Trophoblast cell (in vitro differentiated cells and primary cell): Measurements from ENCODE around the gene NME5. TPM values are rescaled to one million over a fixed set of nuclear protein-coding genes. Genes with fewer than 3 reads are reported as not detected.

Experiments
- DNase-seq, 2 donors: peaks; one replicate each; pipeline ENCODE4 v3.0.0-alpha.2; 2016
- H2AFZ ChIP-seq: 2 replicates; pipeline ENCODE4 v1.6.1; 2013; ENCODE audit warnings: low read length, moderate library complexity, mild to moderate bottlenecking; ENCODE audit not compliant: insufficient read depth, poor library complexity
- H2AK5ac ChIP-seq: 2 replicates; pipeline ENCODE4 v1.6.1; 2013; ENCODE audit warnings: mild to moderate bottlenecking, low read length
- H2BK120ac ChIP-seq: 2 replicates; pipeline ENCODE4 v1.6.1; 2013; ENCODE audit warnings: low read length, mild to moderate bottlenecking, moderate library complexity; ENCODE audit not compliant: insufficient read depth, poor library complexity
- H2BK12ac ChIP-seq: 2 replicates; pipeline ENCODE4 v1.6.1; 2013; ENCODE audit warnings: mild to moderate bottlenecking, low read length, moderate library complexity
- H2BK5ac ChIP-seq: 2 replicates; pipeline ENCODE4 v1.6.1; 2013; ENCODE audit warnings: low read length, low read depth, moderate library complexity, mild to moderate bottlenecking; ENCODE audit not compliant: poor library complexity
- H3K14ac ChIP-seq: 2 replicates; pipeline ENCODE4 v1.6.1; 2013; ENCODE audit warnings: mild to moderate bottlenecking, low read length
- H3K18ac ChIP-seq: 2 replicates; pipeline ENCODE4 v1.6.1; 2013; ENCODE audit warnings: mild to moderate bottlenecking, low read length
- H3K23ac ChIP-seq: 2 replicates; pipeline ENCODE4 v1.6.1; 2013; ENCODE audit warnings: low read length
- H3K27ac ChIP-seq: 2 replicates; pipeline ENCODE4 v1.5.1; 2013; ENCODE audit warnings: low read depth, mild to moderate bottlenecking, inconsistent platforms, low read length, moderate library complexity
- H3K27me3 ChIP-seq: 2 replicates; pipeline ENCODE4 v1.6.1; 2013; ENCODE audit warnings: inconsistent platforms, mild to moderate bottlenecking, low read length, moderate library complexity; ENCODE audit not compliant: insufficient read depth
- H3K36me3 ChIP-seq, 2 experiments: 1 replicate in 1 of 2; 2 replicates in 1 of 2; pipeline ENCODE4 v1.6.1; 2013; ENCODE audit warnings: low read length in 2 of 2, mild to moderate bottlenecking in 2 of 2, moderate library complexity in 1 of 2; ENCODE audit not compliant: insufficient read depth in 2 of 2, control insufficient read depth in 1 of 2
- H3K4ac ChIP-seq: 2 replicates; pipeline ENCODE4 v1.6.1; 2013; ENCODE audit warnings: low read depth, mild to moderate bottlenecking, low read length, moderate library complexity
- H3K4me1 ChIP-seq, 2 experiments: 1 replicate in 1 of 2; 2 replicates in 1 of 2; pipeline ENCODE4 v1.6.1; 2013; ENCODE audit warnings: low read length in 2 of 2, mild to moderate bottlenecking in 2 of 2, moderate library complexity in 1 of 2; ENCODE audit not compliant: insufficient read depth in 2 of 2, control insufficient read depth in 1 of 2
- H3K4me2 ChIP-seq: 2 replicates; pipeline ENCODE4 v1.6.1; 2013; ENCODE audit warnings: inconsistent platforms, mild to moderate bottlenecking, low read length, moderate library complexity
- H3K4me3 ChIP-seq: 2 replicates; pipeline ENCODE4 v1.5.1; 2013; ENCODE audit warnings: mild to moderate bottlenecking, low read depth, low read length, inconsistent platforms
- H3K79me1 ChIP-seq: one replicate; pipeline ENCODE4 v1.6.1; 2013; ENCODE audit warnings: low read length
- H3K79me2 ChIP-seq: 2 replicates; pipeline ENCODE4 v1.6.1; 2013; ENCODE audit warnings: low read length, mild to moderate bottlenecking; ENCODE audit not compliant: control insufficient read depth, insufficient read depth, poor library complexity
- H3K9ac ChIP-seq: 2 replicates; pipeline ENCODE4 v1.6.1; 2013; ENCODE audit warnings: mild to moderate bottlenecking, low read length
- H3K9me3 ChIP-seq: 2 replicates; pipeline ENCODE4 v1.6.1; 2013; ENCODE audit warnings: low read depth, mild to moderate bottlenecking, control low read depth, inconsistent platforms, low read length; ENCODE audit not compliant: insufficient read depth
- H4K12ac ChIP-seq: 2 replicates; pipeline ENCODE4 v1.6.1; 2013; ENCODE audit warnings: low read depth, mild to moderate bottlenecking, low read length, moderate library complexity
- H4K8ac ChIP-seq: 2 replicates; pipeline ENCODE4 v1.6.1; 2013; ENCODE audit warnings: low read depth, mild to moderate bottlenecking, low read length, moderate library complexity
- H4K91ac ChIP-seq: one replicate; pipeline ENCODE4 v1.6.1; 2013; ENCODE audit warnings: low read depth, mild to moderate bottlenecking, low read length, moderate library complexity
- WGBS: extraction: QIAGEN DNeasy Blood & Tissue Kit; methylation state at CpG from one replicate; pipeline ENCODE4 v1.1.7; 2013; ENCODE audit warnings: missing lambda C conversion rate; ENCODE audit not compliant: insufficient read length, insufficient coverage; ENCODE audit errors: extremely low coverage; 5-methylcytosine and 5-hydroxymethylcytosine counted together
- polyA plus RNA-seq: library from polyadenylated mRNA; stranded (reverse); fragments of 200-250 nt; gene quantifications from 2 replicates; pipeline ENCODE4 v1.2.3, GENCODE V29; 2013

The NME5 gene, protein sequence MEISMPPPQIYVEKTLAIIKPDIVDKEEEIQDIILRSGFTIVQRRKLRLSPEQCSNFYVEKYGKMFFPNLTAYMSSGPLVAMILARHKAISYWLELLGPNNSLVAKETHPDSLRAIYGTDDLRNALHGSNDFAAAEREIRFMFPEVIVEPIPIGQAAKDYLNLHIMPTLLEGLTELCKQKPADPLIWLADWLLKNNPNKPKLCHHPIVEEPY
- polyA plus RNA-seq, result 0.60 and 0.63 TPM in 2 replicates

GRCh38 chr5:138138949-138139780 lies at the start of gene NME5:
TSS of gene NME5 (minus strand) at chr5:138139428. CDS start at chr5:138138780, 648 bp downstream.
- H2AFZ ChIP-seq, result peak within 1 kb of the TSS; percentile 59
- no CpG with 5 or more reads among the region's 31 CpGs for WGBS
- no peak within 1 kb of the TSS for H3K18ac ChIP-seq
- no peaks in the 10 kb centered on the region for H3K27me3 ChIP-seq
- H3K14ac ChIP-seq, result no peak within 1 kb of the TSS
- H2BK120ac ChIP-seq, result no peak within 1 kb of the TSS
- no peak within 1 kb of the TSS for H3K9ac ChIP-seq
- no peak within 1 kb of the TSS for H3K27ac ChIP-seq
- no peaks in the 10 kb centered on the region for H3K36me3 ChIP-seq
- no peak within 1 kb of the TSS for H2BK5ac ChIP-seq
- H2BK12ac ChIP-seq, result no peak within 1 kb of the TSS
- H3K79me2 ChIP-seq, result no peaks in the 10 kb centered on the region
- peak in 1 of 2 donors; percentile 7 for DNase-seq
- H4K91ac ChIP-seq, result no peak within 1 kb of the TSS
- no peaks in the 10 kb centered on the region for H3K4me1 ChIP-seq
- peak within 1 kb of the TSS; percentile 70 for H3K4me3 ChIP-seq
- H2AK5ac ChIP-seq, result no peak within 1 kb of the TSS
- H3K79me1 ChIP-seq, result no peaks in the 10 kb centered on the region
- no peak within 1 kb of the TSS for H3K4ac ChIP-seq
- H3K9me3 ChIP-seq, result no peaks in the 10 kb centered on the region
- H4K12ac ChIP-seq, result no peak within 1 kb of the TSS
- peak within 1 kb of the TSS; percentile 85 for H3K4me2 ChIP-seq
- no peak within 1 kb of the TSS for H3K23ac ChIP-seq
- H4K8ac ChIP-seq, result no peak within 1 kb of the TSS

DNA sequence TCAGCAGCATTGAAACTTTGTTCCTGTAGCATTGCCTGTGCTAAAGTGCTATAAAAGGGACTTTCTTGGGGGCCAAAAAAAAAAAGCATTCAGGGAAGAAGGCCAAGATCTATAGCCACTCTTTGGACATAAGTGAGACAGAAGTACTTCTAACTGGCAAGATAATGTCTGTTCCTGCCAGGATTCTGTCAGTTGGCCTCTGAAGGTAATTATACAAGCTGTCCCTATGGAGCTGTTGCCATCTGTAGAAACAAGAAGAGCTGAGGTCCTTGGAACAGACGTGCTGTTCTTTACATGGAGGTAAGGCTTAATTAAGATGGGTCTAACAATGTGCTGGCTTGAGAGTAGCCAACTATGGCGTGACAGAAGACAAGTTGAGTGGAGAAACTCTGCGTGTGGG lies 49.4 kb upstream of the NME5 start:
- no peak overlapping the region for H2BK120ac ChIP-seq
- no peak overlapping the region for H3K18ac ChIP-seq
- H3K27me3 ChIP-seq, result no peaks in the 10 kb centered on the region
- no peak overlapping the region for H2AK5ac ChIP-seq
- H3K9ac ChIP-seq, result no peak overlapping the region
- WGBS, result no CpG with 5 or more reads among the region's 3 CpGs
- H3K4me2 ChIP-seq, result no peak overlapping the region
- H2BK5ac ChIP-seq, result no peak overlapping the region
- no peaks in the 10 kb centered on the region for H3K9me3 ChIP-seq
- H3K79me2 ChIP-seq, result no peaks in the 10 kb centered on the region
- H4K12ac ChIP-seq, result no peak overlapping the region
- DNase-seq, result no peak
- H4K8ac ChIP-seq, result no peak overlapping the region
- H3K79me1 ChIP-seq, result no peaks in the 10 kb centered on the region
- H3K4me3 ChIP-seq, result no peak overlapping the region
- H3K4me1 ChIP-seq, result no peaks in the 10 kb centered on the region
- H3K14ac ChIP-seq, result no peak overlapping the region
- no peak overlapping the region for H3K4ac ChIP-seq
- no peak overlapping the region for H2BK12ac ChIP-seq
- no peak overlapping the region for H2AFZ ChIP-seq
- H4K91ac ChIP-seq, result no peak overlapping the region
- peaks cover 34 to 54% of the 10 kb centered on the region in 2 experiments for H3K36me3 ChIP-seq
- H3K27ac ChIP-seq, result no peak overlapping the region
- no peak overlapping the region for H3K23ac ChIP-seq

- Histone ChIP-seq H2BK5ac (no peak overlapping the region), H3K36me3 (peaks cover 42 to 63% of the 10 kb centered on the region in 2 experiments), H2AFZ (no peak overlapping the region), H2BK120ac (no peak overlapping the region), H4K8ac (no peak overlapping the region), H3K4me3 (no peak overlapping the region), H3K23ac (no peak overlapping the region), H2AK5ac (no peak overlapping the region), H3K9ac (no peak overlapping the region), H4K91ac (no peak overlapping the region), H3K4me2 (no peak overlapping the region), H3K79me2 (no peaks in the 10 kb centered on the region), H2BK12ac (no peak overlapping the region), H3K27me3 (no peaks in the 10 kb centered on the region), H3K79me1 (no peaks in the 10 kb centered on the region), H3K9me3 (no peaks in the 10 kb centered on the region), H3K14ac (no peak overlapping the region), H3K4ac (no peak overlapping the region), H3K4me1 (no peaks in the 10 kb centered on the region), H3K27ac (no peak overlapping the region), H3K18ac (no peak overlapping the region), H4K12ac (no peak overlapping the region)
- WGBS, result no CpG with 5 or more reads among the region's 2 CpGs
- peak in 1 of 2 donors; percentile 25 for DNase-seq
These were observed 46.8 kb upstream of the NME5 start for GRCh38 chr5:138186002-138186447.

DNA sequence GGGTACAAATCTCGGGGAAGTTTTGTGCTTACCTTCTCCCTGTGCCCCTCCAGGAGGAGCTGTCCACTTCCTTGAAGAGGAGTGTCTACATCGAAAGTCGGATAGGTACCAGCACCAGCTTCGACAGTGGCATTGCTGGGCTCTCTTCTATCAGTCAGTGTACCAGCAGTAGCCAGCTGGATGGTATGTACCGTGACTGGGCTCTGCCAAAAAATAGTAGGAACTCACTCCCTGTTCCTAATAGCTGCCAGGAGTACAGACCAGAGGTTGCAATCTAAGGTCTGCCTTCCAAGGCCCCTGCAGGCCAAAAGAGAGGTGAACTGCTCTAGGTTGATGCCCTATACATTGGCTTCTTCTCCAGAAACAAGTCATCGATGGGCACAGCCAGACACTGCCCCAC lies 43.6 kb upstream of the NME5 start:
- H4K8ac ChIP-seq, result no peak overlapping the region
- no peak overlapping the region for H4K91ac ChIP-seq

More for the DNA sequence above, 43.6 kb upstream of the NME5 start:
- DNase-seq, result no peak
- Histone ChIP-seq H3K4ac (no peak overlapping the region), H3K79me1 (peaks cover 1% of the 10 kb centered on the region), H2BK120ac (no peak overlapping the region), H3K36me3 (peaks cover 34 to 52% of the 10 kb centered on the region in 2 experiments), H3K23ac (no peak overlapping the region), H3K9ac (no peak overlapping the region), H3K79me2 (peaks cover 3% of the 10 kb centered on the region), H3K14ac (no peak overlapping the region), H2BK12ac (no peak overlapping the region), H3K4me2 (no peak overlapping the region), H3K27ac (no peak overlapping the region), H3K9me3 (no peaks in the 10 kb centered on the region), H2BK5ac (no peak overlapping the region), H3K4me3 (no peak overlapping the region), H3K4me1 (no peaks in the 10 kb centered on the region), H3K27me3 (no peaks in the 10 kb centered on the region), H2AFZ (no peak overlapping the region), H4K12ac (no peak overlapping the region), H3K18ac (no peak overlapping the region), H2AK5ac (no peak overlapping the region)
- no CpG with 5 or more reads among the region's 6 CpGs for WGBS
